Measurements from ENCODE around the gene DSC2.
"Not testable (repeated sequence)": the region's sequence is repeated elsewhere in the genome, so short reads cannot be mapped to it uniquely, and the experiment has no call there.

DSC2 gene

DNA sequence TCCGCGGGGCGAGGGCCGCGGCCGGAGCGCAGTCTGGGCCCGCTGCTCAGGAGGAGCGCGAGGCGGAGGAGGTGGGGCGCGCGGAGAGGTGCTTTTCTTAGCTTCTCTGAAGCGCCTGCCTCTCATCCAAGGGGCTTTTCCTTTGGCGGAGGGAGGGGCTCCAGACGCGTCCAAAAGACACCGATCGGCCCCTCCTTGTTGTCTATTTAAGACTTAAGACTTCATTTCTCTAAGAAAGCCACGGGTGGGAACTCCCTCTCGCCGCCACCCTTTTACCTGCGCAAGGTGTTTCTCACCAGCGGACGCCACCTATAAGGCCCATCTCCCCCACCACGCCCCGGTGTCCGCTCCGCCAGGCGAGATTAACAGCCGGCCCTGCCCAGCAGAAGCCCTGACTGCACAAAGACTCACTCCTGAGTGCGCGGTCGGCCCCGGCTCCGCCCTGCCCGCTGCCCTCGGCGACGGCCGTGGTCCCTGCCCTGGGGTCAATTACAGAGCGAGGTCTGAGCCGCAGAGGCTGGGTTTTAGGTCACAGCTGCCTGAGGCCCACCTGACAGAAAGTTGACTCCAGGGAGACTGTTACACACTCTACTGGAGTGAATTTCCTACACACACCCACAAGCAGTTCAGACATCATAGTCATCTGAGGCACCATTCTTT is at the start of gene DSC2:
TSS of gene DSC2 (minus strand) at position 397 of the 660 bp plus-strand sequence. CDS start 450 bp downstream, outside the sequence.
- DNase-seq, result no peak

DNA sequence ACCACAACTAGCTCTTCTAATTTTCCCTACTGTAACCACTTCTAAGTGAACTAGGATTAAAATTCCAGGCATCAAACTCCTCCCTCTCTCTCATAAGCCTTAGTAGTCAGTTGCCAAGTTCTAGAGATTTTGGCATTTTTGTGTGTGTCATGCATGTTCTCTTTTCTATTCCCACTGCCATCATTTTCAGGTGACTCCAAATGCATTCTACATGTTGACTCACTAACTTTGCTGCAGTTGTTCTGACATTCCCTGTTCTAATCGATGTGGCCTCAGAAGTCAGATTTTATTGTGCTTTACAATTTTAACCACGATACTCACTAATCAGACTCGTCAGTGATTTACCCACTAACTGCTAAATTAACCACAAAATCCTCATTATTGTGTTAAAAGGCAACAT is 47.1 kb upstream of the DSC2 start:
- no peak for DNase-seq

GRCh38 chr18:31148600-31148999 is 46.4 kb upstream of the DSC2 start:
- DNase-seq, result no peak

- no peak for DNase-seq
Observed at GRCh38 chr18:31146809-31147208, 44.6 kb upstream of the DSC2 start.

DNA sequence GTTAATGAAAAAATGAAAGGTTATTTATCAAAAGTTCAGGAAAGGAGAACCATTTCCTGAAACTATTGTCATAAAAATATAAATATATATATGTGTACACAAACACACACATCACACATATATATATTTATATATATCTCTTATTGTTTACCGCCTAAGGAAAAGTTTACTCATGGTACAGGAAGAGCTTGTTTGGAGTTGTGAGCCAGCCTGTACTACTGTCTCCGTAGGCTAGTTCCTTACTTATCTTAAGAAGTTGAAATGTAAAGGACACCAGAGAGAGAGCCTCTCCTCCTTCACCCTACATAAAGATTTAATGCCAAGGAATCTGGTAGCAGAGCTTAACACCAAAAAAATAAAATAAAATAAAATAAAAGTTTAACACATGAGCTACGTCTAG is 40.8 kb upstream of the DSC2 start:
- DNase-seq, result no peak

DNA sequence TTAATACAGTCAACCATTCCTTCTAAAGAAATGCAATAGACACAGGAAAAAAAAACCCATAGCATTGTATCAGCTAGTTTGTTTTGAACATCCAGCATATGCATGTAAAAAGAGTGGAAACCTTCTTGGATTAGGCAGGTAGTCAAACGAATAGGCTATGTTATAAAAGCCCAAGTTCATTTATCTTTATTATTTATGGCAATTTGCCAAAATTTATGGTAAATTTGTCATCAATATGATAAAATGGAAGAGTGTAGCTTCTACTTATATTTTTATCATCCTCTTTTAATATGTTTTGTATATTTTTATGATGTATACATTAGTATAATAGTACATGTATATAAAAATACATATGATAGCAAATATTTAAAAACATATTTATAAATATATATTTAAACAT is 36.5 kb upstream of the DSC2 start:
- no peak for DNase-seq

DNA sequence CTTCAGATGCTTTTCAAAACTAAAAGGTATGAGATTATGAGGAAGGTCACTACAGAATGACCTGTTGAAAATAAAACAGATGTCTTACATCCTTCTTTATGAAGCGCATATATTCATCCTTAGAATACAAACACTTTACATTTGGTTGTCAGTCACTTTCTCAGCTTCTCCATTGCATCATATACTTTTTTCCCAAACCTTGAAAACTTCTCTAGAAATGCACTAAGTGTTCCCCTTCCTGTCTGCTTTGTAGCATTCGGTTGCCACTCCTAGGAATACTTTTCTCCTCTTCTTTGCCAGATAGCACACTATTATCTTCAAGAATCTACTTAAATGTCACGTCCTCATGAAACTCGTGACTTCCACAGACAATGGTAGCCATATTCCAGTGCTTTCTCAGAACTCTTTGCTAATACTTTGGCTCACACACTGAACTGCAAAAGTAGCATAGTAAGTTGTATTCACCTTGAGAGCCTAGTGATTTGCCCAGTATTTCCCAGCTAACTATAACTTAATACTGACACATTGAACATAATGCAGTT is 32.8 kb upstream of the DSC2 start:
- DNase-seq, result no peak

DNA sequence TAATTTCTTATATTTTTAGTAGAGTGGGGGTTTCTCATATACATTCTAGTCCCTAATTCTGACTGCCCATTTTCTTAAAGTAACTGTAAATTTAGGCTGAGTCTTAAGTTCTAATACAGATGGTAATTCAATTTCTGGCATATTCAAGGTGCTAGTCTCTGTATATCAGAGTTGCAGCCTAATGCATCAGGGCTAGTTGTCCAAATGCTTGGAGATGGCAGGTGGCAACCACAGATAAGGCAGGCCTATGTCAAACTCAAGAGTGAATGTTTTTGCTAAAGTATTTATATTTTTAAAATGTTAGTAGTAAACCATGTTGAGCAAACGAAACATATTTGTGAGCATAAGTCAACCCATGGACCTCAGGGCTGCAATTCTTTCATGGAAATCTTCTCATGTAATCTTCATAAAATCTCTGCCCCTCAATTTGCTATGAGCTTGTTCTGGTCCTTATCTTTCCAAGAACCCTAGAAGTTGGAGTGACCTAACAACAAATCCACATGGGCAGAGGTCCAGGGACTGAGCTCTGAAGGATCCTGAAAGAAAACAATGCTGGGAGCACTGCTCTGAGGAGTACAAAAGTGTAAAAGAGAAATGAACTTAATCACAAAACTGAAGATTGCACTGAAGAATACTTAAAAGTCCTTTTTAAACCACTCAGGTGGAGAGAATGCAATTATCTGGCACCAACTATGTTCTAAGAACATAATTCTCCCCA is 27.3 kb upstream of the DSC2 start:
- no peak for DNase-seq

- DNase-seq, result no peak
Observed at GRCh38 chr18:31125878-31126277, 23.7 kb upstream of the DSC2 start.

GRCh38 chr18:31123125-31123524 is 20.9 kb upstream of the DSC2 start:
- DNase-seq, result not testable (repeated sequence)

DNA sequence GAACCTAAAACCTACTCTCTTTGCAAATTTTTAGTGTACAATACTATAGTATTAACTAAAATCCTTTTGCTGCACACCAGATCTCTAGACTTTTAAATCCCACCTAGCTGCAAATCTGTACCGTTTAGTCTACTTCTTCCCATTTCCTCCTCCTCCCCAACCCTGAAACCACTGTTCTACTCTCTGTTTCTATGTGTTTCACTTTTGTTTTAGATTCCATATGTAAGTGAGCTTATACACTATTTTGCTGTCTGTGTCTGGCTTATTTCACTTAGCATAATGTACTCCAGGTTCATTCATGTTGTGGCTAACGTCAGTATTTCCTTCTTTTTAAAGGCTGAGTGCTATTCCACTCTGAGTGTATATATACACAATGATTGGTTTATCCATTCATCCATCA is 18.4 kb upstream of the DSC2 start:
- no peak for DNase-seq

GRCh38 chr18:31116853-31117595 is 14.8 kb upstream of the DSC2 start:
- no peak for DNase-seq

GRCh38 chr18:31112804-31113203 is 10.6 kb upstream of the DSC2 start:
- DNase-seq, result no peak

GRCh38 chr18:31105733-31106132 is 3.5 kb upstream of the DSC2 start:
- DNase-seq, result no peak

DNA sequence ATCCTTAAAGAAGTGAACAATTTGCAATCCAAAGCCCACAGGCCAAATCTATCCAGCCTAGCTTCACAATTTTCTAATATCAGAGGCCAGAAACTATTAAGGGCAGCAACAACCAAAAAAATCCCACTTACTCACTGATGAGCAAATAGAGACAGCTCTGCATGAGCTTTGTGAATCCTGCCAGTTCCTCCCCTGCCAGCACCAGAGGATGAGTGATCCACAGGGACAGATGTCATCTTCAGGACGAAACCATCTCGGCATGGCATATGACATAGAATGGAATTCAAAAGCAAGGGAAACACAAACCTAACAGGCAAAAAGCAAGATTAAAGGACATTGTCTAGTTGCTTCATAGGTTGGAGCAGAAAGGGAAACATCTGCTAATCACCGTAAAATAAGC is 2.2 kb upstream of the DSC2 start:
- DNase-seq, result no peak

- no peak for DNase-seq
Observed at GRCh38 chr18:31103423-31103822, 1.2 kb upstream of the DSC2 start.

- no peak for DNase-seq
Observed at GRCh38 chr18:31102941-31103340, 720 bp upstream of the DSC2 start.

DNA sequence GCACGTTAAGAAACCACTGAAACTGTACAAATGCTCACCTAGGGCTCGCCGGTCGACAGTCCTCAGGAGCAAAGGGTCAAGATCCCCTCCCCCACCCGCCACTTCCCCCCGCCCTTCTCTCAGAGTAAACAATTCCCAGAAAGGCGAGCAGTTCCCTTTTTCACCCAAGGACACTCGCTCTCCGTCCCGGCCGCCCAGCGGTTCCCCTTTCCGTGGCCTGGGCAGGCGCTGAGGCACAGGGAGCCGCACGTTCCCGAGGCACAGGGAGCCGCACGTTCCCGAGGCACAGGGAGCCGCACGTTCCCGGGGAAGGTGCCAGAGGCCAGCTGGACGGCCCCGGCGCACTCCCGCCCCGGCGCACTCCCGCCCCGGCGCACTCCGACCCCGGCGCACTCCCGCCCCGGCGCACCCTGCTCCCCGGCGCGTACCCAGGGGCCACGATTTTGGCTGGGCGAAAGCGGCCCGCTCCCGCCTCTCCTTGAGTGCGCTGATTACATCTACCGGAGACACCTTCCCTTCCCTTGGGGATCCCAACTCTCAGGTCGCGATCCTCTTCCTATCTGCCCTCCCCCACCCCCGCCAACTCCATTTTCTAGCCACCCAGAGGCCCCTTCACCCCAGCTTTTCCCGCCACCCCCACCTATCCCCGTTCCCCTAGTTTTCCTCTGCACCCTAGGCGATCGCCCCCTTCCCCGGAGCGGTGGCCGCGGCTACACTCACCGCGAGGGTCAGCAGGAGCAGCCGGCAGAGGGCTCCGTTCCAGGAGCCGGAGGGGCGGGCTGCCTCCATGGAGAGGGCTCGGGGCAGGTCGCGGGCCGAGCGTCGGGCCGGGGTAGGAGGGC is 817 bp downstream of the DSC2 start:
- DNase-seq, result no peak

GRCh38 chr18:31100436-31101182 is 1.6 kb downstream of the DSC2 start:
- no peak for DNase-seq

DNA sequence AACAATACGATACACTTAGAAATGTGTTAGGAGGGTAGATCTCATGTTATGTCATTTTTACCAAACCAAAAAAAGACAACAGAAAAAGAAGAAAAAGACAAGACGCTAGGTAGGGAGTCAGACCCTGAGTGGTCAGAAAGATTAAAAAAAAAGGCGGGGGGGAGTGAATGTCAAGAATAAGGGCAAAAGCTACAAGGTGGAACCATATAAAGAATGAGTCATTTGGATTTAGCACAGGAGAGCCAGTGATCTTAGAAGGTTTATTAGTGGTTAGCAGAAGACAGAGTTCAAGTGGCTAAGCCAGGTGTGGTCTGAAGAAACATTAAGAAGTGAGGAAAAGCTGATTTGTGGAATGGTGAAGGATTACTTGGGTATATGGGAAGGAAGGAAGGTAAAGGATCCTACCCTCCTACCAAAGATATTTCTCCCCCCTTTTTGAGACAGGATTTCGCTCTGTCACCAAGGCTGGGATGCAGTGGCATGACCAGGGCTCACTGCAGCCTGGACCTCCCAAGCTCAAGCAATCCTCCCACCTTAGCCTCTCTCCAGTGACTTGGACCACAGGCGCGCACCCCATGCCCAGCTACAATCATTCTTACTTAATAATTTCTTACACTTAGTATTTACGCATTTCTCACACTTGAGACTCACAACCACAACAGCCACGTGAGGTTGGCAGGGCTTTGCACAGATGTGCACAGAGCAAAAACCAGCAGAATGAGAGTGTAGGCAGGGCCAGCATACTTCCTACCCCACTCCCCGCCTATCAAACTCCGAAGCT is 2.6 kb downstream of the DSC2 start:
- DNase-seq, result no peak

DNA sequence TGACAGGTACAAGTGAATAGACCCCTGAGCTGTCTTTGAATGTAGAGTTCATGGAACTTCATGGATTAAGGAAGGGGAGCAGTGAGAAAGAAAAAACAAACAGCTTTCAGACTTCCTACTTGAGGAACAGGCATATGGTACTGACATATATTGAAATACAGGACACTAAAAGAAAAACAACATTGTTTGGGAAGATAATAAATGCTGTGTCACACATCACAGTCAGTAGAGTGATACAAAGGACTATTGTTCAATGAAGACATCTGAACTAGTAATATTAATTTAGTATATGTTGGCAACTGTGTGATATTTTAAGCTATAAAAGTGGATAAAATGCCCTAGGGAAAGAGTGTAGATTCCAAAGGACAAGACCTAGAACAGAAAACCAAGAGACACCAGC is 3.3 kb downstream of the DSC2 start:
- no peak for DNase-seq
